GM21423 (cell line): Measurements from ENCODE around the gene TSNAX.
"Not testable (repeated sequence)": the region's sequence is repeated elsewhere in the genome, so short reads cannot be mapped to it uniquely, and the experiment has no call there.

ENCODE experiments used
- ATAC-seq: cut with Tn5 transposase; IDR thresholded peaks from one replicate; pipeline ENCODE4 v1.9.1; 2021; ENCODE audit warnings: mild to moderate bottlenecking, moderate library complexity; ENCODE audit not compliant: unreplicated experiment

TSNAX gene

DNA sequence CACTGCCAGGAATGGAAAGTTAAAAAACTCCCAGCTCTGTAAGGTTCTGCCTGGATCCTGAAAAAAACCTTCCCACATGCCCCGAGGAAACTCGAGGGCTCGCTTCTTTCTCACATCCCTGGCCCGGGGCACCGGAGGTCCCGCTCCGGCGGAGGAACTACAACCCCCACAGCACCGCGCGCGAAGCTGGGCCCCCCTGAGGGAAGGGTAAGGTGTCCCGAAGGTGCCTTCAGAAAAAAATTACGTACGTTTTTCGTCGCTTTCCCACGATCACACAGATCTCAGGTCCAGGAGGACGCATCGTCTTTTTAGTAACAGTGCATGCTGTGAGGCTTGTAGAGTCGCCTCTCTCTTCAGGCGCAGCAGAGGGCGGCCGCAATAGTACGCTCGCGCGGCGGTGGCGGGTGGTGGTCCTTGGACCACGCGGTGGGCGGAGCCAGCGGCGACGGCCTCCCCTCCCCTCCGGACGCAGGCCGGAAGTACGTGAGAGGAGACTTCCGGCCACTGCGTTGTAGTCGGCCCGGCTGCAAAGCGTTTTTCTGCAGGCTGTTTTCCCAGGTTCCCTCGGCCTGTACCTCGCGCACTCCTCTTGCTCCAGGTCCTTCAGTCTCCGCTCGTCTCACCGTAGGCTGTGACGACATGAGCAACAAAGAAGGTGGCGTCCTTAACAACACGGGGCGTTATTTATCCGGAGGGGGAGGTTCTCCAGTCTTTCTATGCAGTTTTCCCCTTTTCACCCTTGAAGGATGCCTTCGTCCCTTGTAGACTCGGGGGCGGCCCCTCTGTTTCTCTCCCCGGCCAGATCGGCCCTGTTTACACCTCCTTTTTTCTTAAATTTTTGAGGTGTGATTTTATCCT is at the start of gene TSNAX:
TSS of gene TSNAX (plus strand) at position 498 of the 858 bp plus-strand sequence. CDS start at position 640, 142 bp downstream.
- peak; percentile 93 for ATAC-seq

GRCh38 chr1:231478811-231479210 is 49.7 kb upstream of the TSNAX start:
- ATAC-seq: no peak

GRCh38 chr1:231480008-231480407 is 48.5 kb upstream of the TSNAX start:
- ATAC-seq: no peak

DNA sequence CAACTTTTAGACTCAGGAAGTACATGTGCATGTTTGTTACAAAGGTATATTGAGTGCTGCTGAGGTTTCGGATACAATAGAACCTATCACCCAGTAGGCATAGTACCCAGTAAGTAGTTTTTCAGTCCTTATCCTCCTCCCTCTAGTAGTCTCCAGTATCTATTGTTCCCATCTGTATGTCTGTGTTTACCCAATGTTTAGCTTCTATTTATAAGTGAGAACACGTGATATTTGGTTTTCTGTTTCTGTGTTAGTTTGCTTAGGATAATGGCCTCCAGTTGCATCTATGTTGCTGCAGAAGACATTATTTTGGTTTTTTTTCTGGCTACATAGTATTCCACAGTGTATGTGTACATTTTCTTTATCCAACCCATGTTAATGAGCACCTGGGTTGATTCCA is 47.2 kb upstream of the TSNAX start:
- ATAC-seq: no peak

DNA sequence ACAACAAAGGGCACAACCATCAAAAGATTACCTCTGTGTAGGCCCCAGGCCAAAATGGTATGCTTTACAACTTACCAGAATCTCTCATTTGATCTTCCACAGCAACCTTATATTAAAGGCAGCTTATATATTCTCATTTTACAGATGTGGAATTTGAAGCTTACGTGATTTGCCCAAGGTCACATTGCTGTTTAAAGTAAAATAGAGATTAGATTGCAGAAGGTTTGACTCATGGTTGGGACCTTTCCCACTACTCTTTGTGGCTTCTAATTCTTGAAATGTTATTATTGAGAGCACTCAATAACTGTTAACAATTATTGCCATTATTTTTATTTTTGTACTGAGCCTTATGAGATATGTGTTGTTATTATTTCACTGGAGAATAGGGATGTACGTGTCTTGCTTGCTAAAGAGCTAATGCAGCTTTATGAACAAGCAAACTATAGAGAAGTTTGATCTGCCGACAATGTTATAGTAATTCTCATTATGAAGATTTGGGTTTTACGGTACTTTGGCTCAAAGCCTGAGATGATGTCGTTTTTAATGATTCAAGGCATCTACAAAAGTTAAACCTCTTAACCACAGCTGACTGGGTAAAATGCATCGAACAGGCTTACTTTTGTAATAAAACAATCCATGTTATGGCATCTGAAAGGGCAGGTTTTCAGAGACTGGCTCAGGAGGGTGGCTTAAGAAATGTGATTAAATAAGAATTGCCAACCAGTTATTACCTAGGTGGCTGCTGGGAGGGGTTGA is 43.3 kb upstream of the TSNAX start:
- ATAC-seq: no peak

DNA sequence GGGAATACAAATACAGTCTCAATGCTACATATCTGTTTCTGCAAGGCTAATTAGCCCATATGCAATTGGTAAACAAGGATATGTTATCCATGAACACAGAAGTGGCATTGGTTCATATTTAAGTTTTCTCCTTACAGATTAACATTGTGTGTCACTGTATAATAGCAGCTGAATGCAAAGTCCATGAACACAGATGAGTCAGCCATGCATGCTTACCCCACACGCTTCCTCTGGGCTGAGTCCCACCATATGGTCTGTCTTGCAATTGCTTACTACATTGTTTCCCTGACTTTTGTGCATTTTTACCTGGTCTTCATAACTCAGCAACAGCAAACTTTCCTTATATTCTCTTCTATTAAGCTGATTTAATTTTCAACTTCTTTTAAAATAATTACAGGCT is 41.5 kb upstream of the TSNAX start:
- ATAC-seq: no peak

- no peak for ATAC-seq
These were observed 40.6 kb upstream of the TSNAX start for GRCh38 chr1:231487910-231488309.

DNA sequence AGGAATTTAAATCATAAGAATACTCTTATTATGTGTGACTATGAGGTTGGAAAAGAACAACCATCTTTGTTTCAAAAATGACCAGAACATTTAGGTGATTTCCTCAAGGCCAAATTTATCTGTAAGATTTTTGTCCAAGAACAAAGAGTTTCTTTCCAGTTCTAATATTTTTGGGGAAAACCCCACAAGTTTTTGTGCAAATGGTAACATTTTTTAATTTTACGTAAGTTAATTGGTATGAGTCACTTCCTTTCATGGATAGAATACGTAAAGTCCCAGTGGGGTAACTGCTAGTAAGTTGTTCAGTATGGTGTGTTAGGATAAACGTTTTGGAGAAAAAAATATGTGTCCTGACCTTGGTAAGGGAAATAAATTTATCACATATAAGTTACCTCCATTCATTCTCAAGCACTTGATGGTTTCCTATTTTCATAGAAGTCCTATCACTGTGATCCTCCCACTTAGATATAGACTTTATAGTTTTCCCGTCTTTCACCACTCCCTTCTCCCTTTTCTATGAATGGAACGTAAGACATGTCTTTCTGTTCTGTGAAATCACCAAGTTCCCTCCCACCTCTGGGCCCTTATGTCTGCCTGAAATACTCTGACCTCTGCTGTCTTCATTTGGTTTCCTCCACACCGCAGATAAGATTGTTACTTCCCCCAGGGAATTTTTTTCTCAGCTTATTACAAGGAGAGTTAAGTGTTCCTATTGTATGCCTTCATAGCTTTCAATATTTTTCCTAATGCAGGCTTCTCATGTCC is 34.9 kb upstream of the TSNAX start:
- ATAC-seq: no peak

DNA sequence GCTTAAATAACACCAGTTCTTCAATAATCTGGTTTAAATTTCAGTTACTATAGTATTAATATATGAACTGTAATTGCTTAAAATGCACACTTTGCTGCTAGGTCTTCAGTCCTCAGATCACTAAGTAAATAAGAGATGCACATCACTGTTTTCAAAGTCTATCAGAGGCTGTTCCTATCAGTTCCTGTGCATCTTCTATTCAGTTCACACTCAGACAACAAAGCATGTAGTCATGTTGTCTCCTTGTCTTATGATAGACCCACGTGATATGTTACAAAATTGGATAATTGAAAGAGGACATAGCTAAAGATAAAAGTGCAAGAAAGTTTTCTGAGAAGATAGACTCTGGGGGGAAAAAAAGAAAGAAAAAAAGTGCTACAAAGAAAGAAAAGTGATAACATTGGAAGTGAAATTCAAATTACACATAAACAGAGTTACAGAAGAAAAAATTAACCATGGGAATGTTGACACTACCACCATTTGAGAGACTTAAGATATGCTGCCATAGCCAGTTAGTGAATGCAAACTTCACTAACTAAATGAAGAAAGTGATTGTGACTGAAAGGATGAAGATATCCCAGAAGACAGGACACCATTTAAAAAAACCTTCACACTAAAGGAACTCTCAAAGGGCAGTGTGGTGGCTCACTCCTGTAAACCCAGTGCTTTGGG is 33.9 kb upstream of the TSNAX start:
- no peak for ATAC-seq

DNA sequence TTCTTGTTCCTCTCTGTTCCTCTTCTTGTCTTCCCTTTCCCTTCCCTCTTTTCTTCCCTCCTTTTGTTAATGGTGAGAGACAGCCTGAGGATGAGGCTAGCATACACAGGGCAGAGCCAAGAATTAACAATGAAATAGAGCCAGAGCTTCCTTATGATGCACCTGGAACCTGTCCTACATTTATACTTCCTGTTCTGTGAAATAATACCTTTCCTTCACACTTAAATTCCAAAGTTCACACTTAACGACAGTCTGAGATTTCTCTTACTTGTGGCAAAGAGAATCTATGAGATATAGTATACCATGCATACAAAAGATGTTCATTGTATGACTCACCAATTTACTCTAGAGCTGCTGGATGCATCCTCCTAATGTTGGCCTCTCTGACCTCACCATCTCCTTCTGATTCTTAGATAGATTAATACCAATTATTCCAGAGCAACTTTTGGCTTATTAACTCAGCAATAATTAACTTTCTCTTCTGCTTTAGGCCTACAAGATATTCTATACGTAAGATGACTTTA is 30.8 kb upstream of the TSNAX start:
- ATAC-seq: no peak

DNA sequence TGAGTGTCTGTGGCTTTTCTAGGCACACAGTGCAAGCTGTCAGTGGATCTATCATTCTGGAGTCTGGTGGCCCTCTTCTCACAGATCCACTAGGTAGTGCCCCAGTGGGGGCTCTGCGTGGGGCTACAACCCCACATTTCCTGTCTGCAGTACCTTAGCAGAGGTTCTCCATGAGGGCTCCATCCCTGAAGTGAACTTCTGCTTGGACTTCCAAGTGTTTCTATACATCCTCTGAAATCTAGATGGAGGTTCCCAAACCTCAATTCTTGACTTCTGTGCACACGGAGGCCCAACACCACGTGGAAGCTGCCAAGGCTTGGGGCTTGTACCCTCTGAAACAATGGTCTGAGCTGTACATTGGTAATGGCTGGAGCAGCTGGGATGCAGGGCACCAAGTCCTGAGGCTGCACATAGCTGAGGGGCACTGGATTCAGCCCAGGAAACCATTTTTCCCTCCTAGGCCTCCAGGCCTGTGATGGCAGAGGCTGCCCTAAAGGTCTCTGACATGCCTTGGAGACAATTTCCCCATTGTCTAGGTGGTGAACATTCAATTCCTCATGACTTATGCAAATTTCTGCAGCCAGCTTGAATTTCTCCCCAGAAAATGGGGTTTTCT is 29.2 kb upstream of the TSNAX start:
- no peak for ATAC-seq

- ATAC-seq: no peak
These were observed 27.8 kb upstream of the TSNAX start for GRCh38 chr1:231500666-231501065.

DNA sequence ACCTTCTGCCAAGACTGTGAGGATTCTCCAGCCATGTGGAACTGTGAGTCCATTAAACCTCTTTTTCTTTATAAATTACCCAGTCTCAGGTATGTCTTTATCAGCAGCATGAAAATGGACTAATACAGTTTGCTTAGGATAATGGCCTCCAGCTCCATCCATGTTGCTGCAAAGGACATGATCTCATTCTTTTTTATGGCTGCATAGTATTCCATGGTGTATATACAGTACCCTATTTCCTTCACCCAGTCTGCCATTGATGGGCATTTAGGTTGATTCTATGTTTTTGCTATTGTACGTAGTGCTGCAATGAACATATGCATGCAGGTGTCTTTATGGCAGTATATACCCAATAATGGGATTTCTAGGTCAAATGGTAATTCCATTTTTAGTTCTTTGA is 25.3 kb upstream of the TSNAX start:
- not testable (repeated sequence) for ATAC-seq

DNA sequence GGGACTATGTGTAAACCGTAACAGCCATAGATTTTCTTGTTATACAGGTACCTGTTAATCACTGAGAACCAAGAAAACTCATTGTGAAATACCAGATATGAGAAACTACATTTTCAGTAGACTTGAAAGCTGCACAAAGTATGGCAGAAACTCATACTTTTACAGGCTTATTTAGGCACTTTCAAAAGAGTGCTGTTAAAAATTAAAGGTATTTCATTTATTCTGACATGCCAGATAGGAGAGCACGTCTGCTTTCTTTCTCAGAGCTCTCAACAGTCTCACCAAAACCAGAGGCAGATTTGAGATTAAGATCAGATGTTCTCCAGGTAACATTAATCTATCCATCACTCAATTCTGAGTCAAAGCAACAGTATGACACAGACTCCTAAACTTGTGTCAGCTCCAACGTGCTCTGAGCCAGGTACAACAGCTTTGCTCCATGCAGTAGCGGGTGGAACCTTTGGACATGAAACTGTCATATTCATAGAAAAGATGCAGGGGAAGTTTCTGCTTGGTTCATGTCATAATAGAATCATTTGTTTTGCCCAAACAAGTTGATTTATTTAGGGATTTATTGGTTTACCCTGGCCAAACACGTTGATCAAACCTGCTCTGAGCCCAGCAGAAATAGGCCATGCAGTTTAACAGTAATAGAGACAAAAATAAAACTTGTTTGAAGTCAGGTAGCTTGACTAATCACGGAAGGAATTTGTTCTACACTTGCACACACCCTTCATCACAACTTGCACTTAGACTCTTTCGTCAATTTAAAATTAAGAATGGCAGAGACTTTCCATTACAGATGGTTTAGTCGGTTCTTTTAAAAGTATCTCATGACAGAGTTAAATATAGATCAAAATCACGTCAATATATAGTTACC is 20.8 kb upstream of the TSNAX start:
- ATAC-seq: no peak

GRCh38 chr1:231508497-231508896 is 20.0 kb upstream of the TSNAX start:
- ATAC-seq: no peak

GRCh38 chr1:231508941-231509340 is 19.5 kb upstream of the TSNAX start:
- ATAC-seq: no peak

DNA sequence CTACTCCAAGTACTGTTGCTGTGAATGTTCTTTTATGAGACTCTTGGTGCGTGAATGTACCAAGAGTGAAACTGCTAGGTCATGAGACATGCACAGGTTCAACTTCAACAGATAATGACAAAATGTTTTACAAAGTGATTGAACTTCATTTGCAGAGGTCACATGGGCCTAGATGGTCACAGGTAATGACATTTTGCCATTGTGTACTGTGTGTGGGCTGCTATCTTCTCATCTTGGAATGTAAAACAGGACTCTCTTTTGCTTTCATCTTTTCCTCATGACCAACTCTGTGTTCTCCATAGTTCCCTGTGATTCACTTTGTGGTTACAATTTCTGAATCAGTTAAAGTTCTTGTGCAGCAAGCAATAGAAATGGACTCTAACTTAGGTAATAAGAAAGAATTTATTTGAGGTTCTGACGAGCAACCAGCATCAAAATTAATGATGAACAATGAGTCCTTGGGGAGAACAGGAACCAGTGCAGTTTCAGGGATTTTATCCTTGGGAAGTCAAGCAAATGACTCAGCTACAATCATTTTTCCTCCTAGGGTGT is 16.2 kb upstream of the TSNAX start:
- peak; percentile 42 for ATAC-seq

DNA sequence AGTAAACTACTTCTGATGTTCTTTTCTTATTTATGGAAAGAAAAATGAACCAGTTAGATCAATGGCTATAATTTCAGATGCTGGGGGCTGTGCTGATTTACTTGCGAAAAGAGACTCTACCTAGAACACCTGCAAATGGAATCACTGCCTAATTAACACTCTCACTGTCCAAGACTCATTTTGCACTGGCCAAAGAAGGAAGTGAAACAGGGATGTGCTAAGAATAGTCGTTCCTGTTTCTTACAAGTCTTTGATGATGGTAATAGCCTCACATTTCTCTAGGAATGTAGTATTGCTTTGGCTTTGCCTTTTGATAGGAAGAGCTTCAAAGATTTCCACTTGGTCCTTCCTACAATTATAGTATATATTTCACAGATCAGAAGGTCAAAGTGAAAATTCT is 12.7 kb upstream of the TSNAX start:
- ATAC-seq: no peak

DNA sequence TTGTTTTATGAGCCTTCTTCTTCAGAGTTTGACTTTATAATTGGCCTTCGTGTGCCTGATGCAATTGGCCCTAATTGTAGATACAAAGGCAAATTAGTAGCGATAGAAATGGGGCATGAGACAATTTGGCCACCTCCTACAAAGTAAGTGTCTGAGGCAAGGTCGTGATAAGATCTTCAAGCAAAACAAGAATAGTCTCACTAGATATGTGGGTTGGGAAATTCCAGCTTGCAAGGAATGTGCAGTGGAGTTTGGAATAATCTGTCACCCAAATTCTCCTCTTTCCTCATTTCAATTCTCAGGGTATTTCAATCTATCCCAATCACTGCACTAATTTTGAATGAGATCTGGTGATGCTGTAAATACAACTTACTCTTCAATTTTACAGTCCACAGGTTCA is 11.4 kb upstream of the TSNAX start:
- no peak for ATAC-seq
